HEK293 (cell line): ENCODE measurements around the gene SFPQ.

Source experiments
- SETDB1 ChIP-seq: IDR thresholded peaks from one replicate; pipeline ENCODE4 v1.6.1; 2017; ENCODE audit warnings: mild to moderate bottlenecking, low read length, moderate library complexity, mixed read lengths; ENCODE audit not compliant: insufficient read length
- ZNF24 ChIP-seq: fragments of 450-650 bp; formaldehyde crosslinking; IDR thresholded peaks from 2 replicates; pipeline ENCODE4 v1.5.1; 2016; ENCODE audit warnings: missing biosample characterization, missing genetic modification characterization

- TF ChIP-seq ZNF24 (tag by site-specific recombination): no peak
- no peak for TF ChIP-seq SETDB1
These were observed 19.5 kb downstream of the SFPQ start for GRCh38 chr1:35173491-35173890.
